CD14-positive monocyte (primary cell): ENCODE results near the gene HNRNPAB. TPM values are rescaled to one million over a fixed set of nuclear protein-coding genes. Genes with fewer than 3 reads are reported as not detected.
A peak's percentile ranks its signal among the peaks of the same experiment; 100 is the strongest.
"Not testable (repeated sequence)": the region's sequence is repeated elsewhere in the genome, so short reads cannot be mapped to it uniquely, and the experiment has no call there.

Experiments used
- DNase-seq, 3 donors: peaks; one replicate each; pipeline ENCODE4 v3.0.0-alpha.2; 2011 to 2022
- H2AFZ ChIP-seq: 2 replicates; pipeline ENCODE4 v1.6.0; 2012; ENCODE audit warnings: mild to moderate bottlenecking, low read depth, low read length, inconsistent platforms; ENCODE audit not compliant: insufficient read depth, poor library complexity, severe bottlenecking
- H3K27ac ChIP-seq, 2 donors: 1 replicate in 1 of 2; 2 replicates in 1 of 2; pipeline ENCODE4 v1.5.1; 2012 to 2013; ENCODE audit warnings: low read length in 2 of 2, control low read depth in 1 of 2, inconsistent platforms in 1 of 2, low read depth in 1 of 2, mild to moderate bottlenecking in 1 of 2
- H3K27me3 ChIP-seq, 2 donors: one replicate each; pipeline versions ENCODE4 v1.6.0 to v1.6.1; 2011 to 2013; ENCODE audit warnings: low read length in 2 of 2; ENCODE audit not compliant: control insufficient read depth in 2 of 2, insufficient read depth in 2 of 2
- H3K36me3 ChIP-seq, 2 donors: replicated peaks in 1 of 2; 1 replicate in 1 of 2; 2 replicates in 1 of 2; pipeline versions ENCODE4 v1.5.1 to v1.6.1; 2012 to 2013; ENCODE audit warnings: low read length in 2 of 2, control low read depth in 1 of 2, inconsistent platforms in 1 of 2, mild to moderate bottlenecking in 1 of 2; ENCODE audit not compliant: insufficient read depth in 2 of 2, control insufficient read depth in 1 of 2
- H3K4me1 ChIP-seq, 2 donors: 1 replicate in 1 of 2; 2 replicates in 1 of 2; pipeline versions ENCODE4 v1.5.1 to v1.6.1; 2012 to 2013; ENCODE audit warnings: low read length in 2 of 2, control low read depth in 1 of 2, inconsistent platforms in 1 of 2, mild to moderate bottlenecking in 1 of 2, moderate library complexity in 1 of 2; ENCODE audit not compliant: insufficient read depth in 2 of 2, control insufficient read depth in 1 of 2
- H3K4me2 ChIP-seq: replicated peaks from 2 replicates; pipeline ENCODE3; 2012; ENCODE audit warnings: low read length, moderate library complexity, mild to moderate bottlenecking; ENCODE audit not compliant: poor library complexity, severe bottlenecking; ENCODE audit errors: extremely low read depth
- H3K4me3 ChIP-seq, 3 experiments: fragments of 200-600 bp in 1 of 3; sonication (generic) in 1 of 3; replicated peaks in 1 of 3; 1 replicate in 2 of 3; 2 replicates in 1 of 3; pipeline ENCODE4 v1.5.1; 2011 to 2013; ENCODE audit warnings: low read length in 3 of 3, mild to moderate bottlenecking in 3 of 3, control low read depth in 2 of 3, low read depth in 2 of 3, inconsistent platforms in 1 of 3, moderate library complexity in 1 of 3
- H3K79me2 ChIP-seq: 2 replicates; pipeline ENCODE4 v1.6.0; 2012; ENCODE audit warnings: mild to moderate bottlenecking, control low read depth, inconsistent platforms, low read length, moderate library complexity; ENCODE audit not compliant: insufficient read depth
- H3K9ac ChIP-seq: 2 replicates; pipeline ENCODE4 v1.6.0; 2017; ENCODE audit warnings: low read length, mild to moderate bottlenecking; ENCODE audit not compliant: insufficient read depth, poor library complexity, severe bottlenecking
- H3K9me3 ChIP-seq, 2 donors: replicated peaks in 1 of 2; 1 replicate in 1 of 2; 2 replicates in 1 of 2; pipeline versions ENCODE4 v1.5.1 to v1.6.1; 2012 to 2013; ENCODE audit warnings: low read length in 2 of 2, control low read depth in 1 of 2; ENCODE audit not compliant: control insufficient read depth in 1 of 2, insufficient read depth in 1 of 2
- H4K20me1 ChIP-seq: 2 replicates; pipeline ENCODE4 v1.6.0; 2012; ENCODE audit warnings: mild to moderate bottlenecking, low read length, control low read depth, moderate library complexity; ENCODE audit not compliant: insufficient read depth
- H3K27ac Mint-ChIP-seq, 7 donors: one replicate each; pipeline ENCODE4 v1.8.0; 2020; ENCODE audit warnings: mild to moderate bottlenecking in 7 of 7, mixed read lengths in 7 of 7, moderate library complexity in 6 of 7, inconsistent platforms in 2 of 7
- H3K27me3 Mint-ChIP-seq, 3 donors: one replicate each; pipeline ENCODE4 v1.8.0; 2021 to 2022; ENCODE audit warnings: low read depth in 3 of 3, mild to moderate bottlenecking in 3 of 3, mixed read lengths in 3 of 3, moderate library complexity in 3 of 3, inconsistent platforms in 1 of 3
- H3K36me3 Mint-ChIP-seq, 2 donors: one replicate each; pipeline ENCODE4 v1.8.0; 2020; ENCODE audit warnings: mixed read lengths in 2 of 2, inconsistent platforms in 1 of 2, mild to moderate bottlenecking in 1 of 2
- H3K4me1 Mint-ChIP-seq: one replicate; pipeline ENCODE4 v1.8.0; 2020; ENCODE audit warnings: mild to moderate bottlenecking, mixed read lengths
- H3K4me3 Mint-ChIP-seq, 2 donors: one replicate each; pipeline ENCODE4 v1.8.0; 2020; ENCODE audit warnings: mild to moderate bottlenecking in 2 of 2, mixed read lengths in 2 of 2, moderate library complexity in 1 of 2
- H3K9me3 Mint-ChIP-seq, 7 donors: one replicate each; pipeline ENCODE4 v1.8.0; 2020 to 2022; ENCODE audit warnings: mixed read lengths in 7 of 7, mild to moderate bottlenecking in 6 of 7, moderate library complexity in 6 of 7, inconsistent platforms in 2 of 7
- CTCF ChIP-seq: fragments of 200-600 bp; IDR thresholded peaks from one replicate; pipeline ENCODE4 v1.8.0; 2022; ENCODE audit warnings: antibody characterized with exemption, mild to moderate bottlenecking
- WGBS: methylation state at CpG from one replicate; pipeline ENCODE4 v1.1.5; 2013; ENCODE audit warnings: missing lambda C conversion rate; ENCODE audit not compliant: insufficient coverage; 5-methylcytosine and 5-hydroxymethylcytosine counted together
- intact Hi-C, 2 donors: fragments of 100-400 bp; cut with micrococcal nuclease; formaldehyde crosslinking; loops; one replicate each; pipeline versions ENCODE4 v1.15.0 to v1.15.1; 2023
- polyA plus RNA-seq, 3 donors: library from polyadenylated mRNA; depleted of rRNA in 1 of 3; unstranded in 2 of 3; stranded (reverse) in 1 of 3; fragments of 300-500 nt in 2 of 3; fragments of >200 nt in 1 of 3; fragmentation: Illumina TruSeq in 2 of 3; gene quantifications; 1 replicate in 2 of 3; 2 replicates in 1 of 3; pipeline ENCODE4 v1.2.3, GENCODE V29; 2012 to 2021

HNRNPAB gene
- polyA plus RNA-seq, 3 donors, result 44.8 to 59.4 (median 54.2) TPM

- Histone ChIP-seq H3K9ac (no peak overlapping the region), H3K4me1 (peaks cover 20 to 33% of the 10 kb centered on the region in 2 donors), H3K4me3 (no peak overlapping the region), H2AFZ (no peak overlapping the region), H3K27ac (peak overlapping the region in 1 of 2 donors; percentile 9), H3K4me2 (no peak overlapping the region), H3K36me3 (peaks cover 59 to 77% of the 10 kb centered on the region in 2 donors), H3K79me2 (peaks cover 46% of the 10 kb centered on the region), H4K20me1 (peaks cover 83% of the 10 kb centered on the region), H3K9me3 (no peaks in the 10 kb centered on the region), H3K27me3 (no peaks in the 10 kb centered on the region)
- no peak for DNase-seq
- Mint-ChIP-seq H3K27me3 (peaks cover 0 to 2% (median 0%) of the 10 kb centered on the region in 3 donors), H3K9me3 (peaks cover 0 to 2% (median 0%) of the 10 kb centered on the region in 7 donors), H3K4me3 (no peak overlapping the region), H3K36me3 (peaks cover 65 to 78% of the 10 kb centered on the region in 2 donors), H3K27ac (peak overlapping the region in 1 of 7 donors; percentile 49), H3K4me1 (peaks cover 32% of the 10 kb centered on the region)
- TF ChIP-seq CTCF, result no peak
- WGBS, result 97% methylated on average over 11 of the region's 11 CpGs
- intact Hi-C loops, result no loop called here
These were observed 24.3 kb downstream of the HNRNPAB start for GRCh38 chr5:178228609-178229008.

- DNase-seq, H3K9me3 ChIP-seq, intact Hi-C loops, H3K4me3 Mint-ChIP-seq, H3K9ac ChIP-seq, H3K27ac ChIP-seq, H3K27me3 Mint-ChIP-seq, H3K27me3 ChIP-seq, H2AFZ ChIP-seq, H3K4me3 ChIP-seq, H3K4me2 ChIP-seq, H3K9me3 Mint-ChIP-seq: not testable (repeated sequence)
- Mint-ChIP-seq H3K36me3 (peaks cover 62 to 73% of the 10 kb centered on the region in 2 donors), H3K4me1 (peaks cover 32% of the 10 kb centered on the region), H3K27ac (peak overlapping the region in 2 of 7 donors; percentile 13 to 58)
- 95% methylated on average over 9 of the region's 13 CpGs for WGBS
- H3K4me1 ChIP-seq, result peaks cover 20 to 33% of the 10 kb centered on the region in 2 donors
- peaks cover 46% of the 10 kb centered on the region for H3K79me2 ChIP-seq
- H3K36me3 ChIP-seq, result peaks cover 57 to 72% of the 10 kb centered on the region in 2 donors
- H4K20me1 ChIP-seq, result peaks cover 78% of the 10 kb centered on the region
These were observed 24.8 kb downstream of the HNRNPAB start for GRCh38 chr5:178229111-178229510.
